ENCODE results near the gene YBEY.

The YBEY gene

GRCh38 chr21:46245213-46245915 lies 40.8 kb upstream of the YBEY start:
- Histone ChIP-seq H3K4me1 (ENCODE audit: insufficient read depth, low read length) (no peaks in the 10 kb centered on the region), H3K79me2 (ENCODE audit: insufficient read depth, low read length) (no peaks in the 10 kb centered on the region), H3K27ac (ENCODE audit: low read length) (no peak overlapping the region), H3K36me3 (ENCODE audit: insufficient read depth, low read length) (peaks cover 96% of the 10 kb centered on the region), H3K27me3 (ENCODE audit: insufficient read depth, low read length, poor library complexity) (no peaks in the 10 kb centered on the region), H3K9ac (ENCODE audit: low read depth, low read length) (no peak overlapping the region), H3K4me3 (ENCODE audit: low read depth in 1 of 2, low read length in 2 of 2) (no peak overlapping the region), H3K4me2 (ENCODE audit: insufficient read depth, low read length) (no peak overlapping the region), H3K9me3 (ENCODE audit: insufficient read depth, low read length, severe bottlenecking) (no peaks in the 10 kb centered on the region), H4K20me1 (ENCODE audit: insufficient read depth, low read length) (peaks cover 24% of the 10 kb centered on the region), H2AFZ (ENCODE audit: low read depth, low read length) (no peak overlapping the region)
- no peak for TF ChIP-seq EZH2 (IDR thresholded peaks at IDR 0.05; ENCODE audit: borderline replicate concordance, low read depth, low read length, severe bottlenecking)
- TF ChIP-seq, protein P1, sequence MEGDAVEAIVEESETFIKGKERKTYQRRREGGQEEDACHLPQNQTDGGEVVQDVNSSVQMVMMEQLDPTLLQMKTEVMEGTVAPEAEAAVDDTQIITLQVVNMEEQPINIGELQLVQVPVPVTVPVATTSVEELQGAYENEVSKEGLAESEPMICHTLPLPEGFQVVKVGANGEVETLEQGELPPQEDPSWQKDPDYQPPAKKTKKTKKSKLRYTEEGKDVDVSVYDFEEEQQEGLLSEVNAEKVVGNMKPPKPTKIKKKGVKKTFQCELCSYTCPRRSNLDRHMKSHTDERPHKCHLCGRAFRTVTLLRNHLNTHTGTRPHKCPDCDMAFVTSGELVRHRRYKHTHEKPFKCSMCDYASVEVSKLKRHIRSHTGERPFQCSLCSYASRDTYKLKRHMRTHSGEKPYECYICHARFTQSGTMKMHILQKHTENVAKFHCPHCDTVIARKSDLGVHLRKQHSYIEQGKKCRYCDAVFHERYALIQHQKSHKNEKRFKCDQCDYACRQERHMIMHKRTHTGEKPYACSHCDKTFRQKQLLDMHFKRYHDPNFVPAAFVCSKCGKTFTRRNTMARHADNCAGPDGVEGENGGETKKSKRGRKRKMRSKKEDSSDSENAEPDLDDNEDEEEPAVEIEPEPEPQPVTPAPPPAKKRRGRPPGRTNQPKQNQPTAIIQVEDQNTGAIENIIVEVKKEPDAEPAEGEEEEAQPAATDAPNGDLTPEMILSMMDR (IDR thresholded peaks at IDR 0.05; ENCODE audit: borderline replicate concordance, extremely low read depth, low read length, poor library complexity, severe bottlenecking) = no peak
- ATAC-seq (ENCODE audit: insufficient read depth, low read depth) (no peak), DNase-seq (no peak)

DNA sequence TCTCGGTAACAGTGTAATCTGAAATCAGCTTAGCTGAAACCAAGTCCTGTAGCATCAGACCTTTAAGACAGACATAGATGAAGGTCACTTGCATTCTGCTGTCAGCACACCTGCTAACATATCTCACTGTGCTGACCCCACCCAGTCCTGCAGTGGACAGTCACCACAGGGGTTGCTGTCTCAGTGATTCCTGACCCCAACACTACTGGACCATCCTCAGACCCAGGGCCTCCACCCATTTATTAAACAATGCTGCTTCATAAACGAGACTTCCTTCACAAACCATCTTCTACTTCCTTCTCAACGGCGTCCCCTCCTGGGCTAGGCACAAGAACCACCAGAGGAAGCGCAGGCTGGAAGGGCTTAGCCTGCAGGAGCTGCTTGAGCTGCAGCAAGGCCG lies 39.8 kb upstream of the YBEY start:
- Histone ChIP-seq H3K4me1 (ENCODE audit: insufficient read depth, low read length) (no peaks in the 10 kb centered on the region), H3K79me2 (ENCODE audit: insufficient read depth, low read length) (no peaks in the 10 kb centered on the region), H3K4me2 (ENCODE audit: insufficient read depth, low read length) (no peak overlapping the region), H3K9ac (ENCODE audit: low read depth, low read length) (no peak overlapping the region), H3K4me3 (ENCODE audit: low read depth in 1 of 2, low read length in 2 of 2) (no peak overlapping the region), H3K9me3 (ENCODE audit: insufficient read depth, low read length, severe bottlenecking) (no peaks in the 10 kb centered on the region), H4K20me1 (ENCODE audit: insufficient read depth, low read length) (peaks cover 24% of the 10 kb centered on the region), H2AFZ (ENCODE audit: low read depth, low read length) (no peak overlapping the region), H3K27ac (ENCODE audit: low read length) (no peak overlapping the region), H3K27me3 (ENCODE audit: insufficient read depth, low read length, poor library complexity) (no peaks in the 10 kb centered on the region), H3K36me3 (ENCODE audit: insufficient read depth, low read length) (peaks cover 95% of the 10 kb centered on the region)
- DNase-seq (no peak), ATAC-seq (ENCODE audit: insufficient read depth, low read depth) (no peak)
- no peak for TF ChIP-seq EZH2 (IDR thresholded peaks at IDR 0.05; ENCODE audit: borderline replicate concordance, low read depth, low read length, severe bottlenecking)
- TF ChIP-seq, protein P1 (IDR thresholded peaks at IDR 0.05; ENCODE audit: borderline replicate concordance, extremely low read depth, low read length, poor library complexity, severe bottlenecking) = no peak

- no peaks in the 10 kb centered on the region for H3K4me1 ChIP-seq (ENCODE audit: insufficient read depth, low read length)
- no peak overlapping the region for H3K9ac ChIP-seq (ENCODE audit: low read depth, low read length)
- no peaks in the 10 kb centered on the region for H3K9me3 ChIP-seq (ENCODE audit: insufficient read depth, low read length, severe bottlenecking)
- ATAC-seq (ENCODE audit: insufficient read depth, low read depth) = no peak
- no peaks in the 10 kb centered on the region for H3K27me3 ChIP-seq (ENCODE audit: insufficient read depth, low read length, poor library complexity)
- DNase-seq = no peak
- H3K79me2 ChIP-seq (ENCODE audit: insufficient read depth, low read length) = no peaks in the 10 kb centered on the region; the same call in 1 of the 2 replicates
- peaks cover 95% of the 10 kb centered on the region for H3K36me3 ChIP-seq (ENCODE audit: insufficient read depth, low read length)
- no peak overlapping the region for H3K27ac ChIP-seq (ENCODE audit: low read length)
- TF ChIP-seq, protein P1 (IDR thresholded peaks at IDR 0.05; ENCODE audit: borderline replicate concordance, extremely low read depth, low read length, poor library complexity, severe bottlenecking) = no peak
- no peak overlapping the region for H3K4me2 ChIP-seq (ENCODE audit: insufficient read depth, low read length)
- H4K20me1 ChIP-seq (ENCODE audit: insufficient read depth, low read length) = peaks cover 24% of the 10 kb centered on the region
- no peak overlapping the region for H3K4me3 ChIP-seq (ENCODE audit: low read depth in 1 of 2, low read length in 2 of 2)
- no peak overlapping the region for H2AFZ ChIP-seq (ENCODE audit: low read depth, low read length)
Observed at GRCh38 chr21:46247699-46248421, 38.3 kb upstream of the YBEY start.
